HG02981 (cell line): ENCODE results near the gene C11orf86.

Source experiments
- ATAC-seq: cut with Tn5 transposase; IDR thresholded peaks from one replicate; pipeline ENCODE4 v1.9.1; 2021; ENCODE audit warnings: mild to moderate bottlenecking, moderate library complexity; ENCODE audit not compliant: unreplicated experiment

Gene C11orf86

DNA sequence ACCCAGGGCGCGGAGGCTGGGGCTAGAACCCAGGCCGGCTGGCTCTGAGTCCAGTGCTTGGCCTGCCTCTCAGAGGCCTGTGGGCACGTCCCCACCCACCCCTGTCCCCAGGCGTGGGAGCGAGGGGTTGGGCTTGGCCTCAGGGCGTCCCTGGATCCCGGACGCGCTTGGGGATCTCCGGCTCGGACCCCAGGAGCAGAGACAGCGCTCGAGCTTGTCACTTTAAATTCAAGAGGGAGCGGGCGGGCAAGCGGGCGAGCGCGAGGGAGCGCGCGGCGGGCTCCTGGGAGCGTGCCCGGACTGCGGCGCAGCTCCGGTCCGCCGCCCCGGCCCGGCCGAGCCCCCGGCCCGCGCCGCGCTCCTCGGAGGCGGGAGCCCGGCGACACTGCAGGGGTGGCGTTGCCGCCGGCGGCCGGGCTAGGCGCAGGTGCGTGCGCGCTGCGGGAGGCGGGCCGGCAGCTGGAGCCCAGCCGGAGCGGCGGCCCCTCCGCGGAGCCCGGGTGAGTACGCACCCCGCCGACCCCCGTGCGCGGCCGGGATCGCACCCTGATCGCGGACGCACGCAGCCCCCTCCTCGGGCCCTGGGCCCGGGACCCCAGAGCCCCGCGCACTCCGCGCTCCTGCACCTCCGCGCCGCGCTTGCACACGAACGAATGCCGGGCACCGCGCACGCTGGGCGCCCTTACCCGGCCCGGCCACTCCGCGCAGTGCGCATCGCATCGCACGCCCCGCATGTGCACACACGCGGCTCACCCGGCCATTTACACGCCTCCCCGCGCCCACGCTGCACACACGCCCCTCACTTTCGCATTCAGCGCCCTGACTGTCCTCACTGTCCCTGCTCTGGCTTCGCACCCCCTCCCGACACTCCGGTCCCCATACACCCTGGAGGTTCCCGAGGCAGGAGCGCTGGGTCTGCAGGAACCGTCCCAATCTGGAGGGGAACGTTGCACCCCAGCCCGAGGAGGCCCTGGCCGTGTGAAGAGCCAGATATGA, 48.2 kb downstream of the C11orf86 start, which contains the start of gene SYT12:
TSS of gene SYT12 (plus strand) at position 174 of the 996 bp plus-strand sequence. CDS start 7,011 bp downstream, outside the sequence.
- no peak for ATAC-seq

GRCh38 chr11:67023957-67024353, 48.9 kb downstream of the C11orf86 start:
- no peak for ATAC-seq

GRCh38 chr11:67024410-67024809, 49.3 kb downstream of the C11orf86 start:
- no peak for ATAC-seq

GRCh38 chr11:67024966-67025365, 49.9 kb downstream of the C11orf86 start:
- no peak for ATAC-seq

GRCh38 chr11:67025750-67026149, 50.6 kb downstream of the C11orf86 start:
- ATAC-seq = no peak
